AG04449 (cell line): ENCODE measurements around the gene CAMK2A.

Source experiments
- CTCF ChIA-PET: fragments of 350-600 bp; formaldehyde crosslinking; extraction: SDS; loops from one replicate; lab custom pipeline; 2021; ENCODE audit warnings: antibody characterized with exemption; lab: Yijun Ruan, JAX
- POLR2A ChIA-PET: fragments of 400-600, 350-600 bp; formaldehyde crosslinking; extraction: SDS; loops from one replicate; lab custom pipeline; 2020; ENCODE audit warnings: antibody characterized with exemption, inconsistent platforms; lab: Yijun Ruan, JAX
- DNase-seq: peaks from one replicate; pipeline ENCODE4 v3.0.0-alpha.2; 2010; ENCODE audit warnings: low read depth, low spot score
- H3K4me3 ChIP-seq: 2 replicates; pipeline ENCODE4 v1.5.1; 2011; ENCODE audit warnings: low read depth, mild to moderate bottlenecking, control low read depth, low read length
- CTCF ChIP-seq: IDR thresholded peaks from one replicate; pipeline ENCODE4 v1.5.1; 2011; ENCODE audit warnings: mild to moderate bottlenecking, moderate library complexity, low read length, control low read depth, inconsistent platforms; ENCODE audit not compliant: insufficient read depth; ENCODE audit errors: missing control alignments

The CAMK2A gene

GRCh38 chr5:150256410-150257064 is 33.0 kb downstream of the CAMK2A start:
- no peak overlapping the region for H3K4me3 ChIP-seq
- no peak for DNase-seq
- ChIA-PET CTCF (interaction anchor here (2.0 kb wide), 1 partner anchor 9 kb away, joined by 4 read pairs; no protein-coding TSS in a partner anchor), POLR2A (no interaction called here)
- no peak for TF ChIP-seq CTCF

GRCh38 chr5:150255659-150256409 is 33.7 kb downstream of the CAMK2A start:
- H3K4me3 ChIP-seq, result no peak overlapping the region
- TF ChIP-seq CTCF, result no peak
- DNase-seq, result no peak
- ChIA-PET POLR2A (no interaction called here), CTCF (interaction anchor here (0.7 to 2.0 kb wide), 4 partner anchors 10 to 297 kb away, joined by 3 to 4 read pairs (median 3); no protein-coding TSS in a partner anchor)

GRCh38 chr5:150254774-150255173 is 34.8 kb downstream of the CAMK2A start:
- no peak for TF ChIP-seq CTCF
- ChIA-PET POLR2A (no interaction called here), CTCF (interaction anchor here (0.9 to 1.4 kb wide), 4 partner anchors 8 to 296 kb away, joined by 3 read pairs; no protein-coding TSS in a partner anchor)
- H3K4me3 ChIP-seq, result no peak overlapping the region
- no peak for DNase-seq

GRCh38 chr5:150254363-150254762 is 35.2 kb downstream of the CAMK2A start:
- no peak for TF ChIP-seq CTCF
- CTCF ChIA-PET, result interaction anchor here (0.9 to 1.4 kb wide), 4 partner anchors 8 to 295 kb away, joined by 3 read pairs; no protein-coding TSS in a partner anchor
- DNase-seq, result no peak
- POLR2A ChIA-PET, result no interaction called here
- H3K4me3 ChIP-seq, result no peak overlapping the region

- DNase-seq, result no peak
- TF ChIP-seq CTCF, result no peak
- no peak overlapping the region for H3K4me3 ChIP-seq
- ChIA-PET CTCF (interaction anchor here (0.9 to 1.3 kb wide), 2 partner anchors 9 to 19 kb away, joined by 3 read pairs; no protein-coding TSS in a partner anchor), POLR2A (no interaction called here)
These were observed 36.0 kb downstream of the CAMK2A start for GRCh38 chr5:150253416-150254208.
